Measurements from ENCODE around the gene NCAM1.

Gene NCAM1

DNA sequence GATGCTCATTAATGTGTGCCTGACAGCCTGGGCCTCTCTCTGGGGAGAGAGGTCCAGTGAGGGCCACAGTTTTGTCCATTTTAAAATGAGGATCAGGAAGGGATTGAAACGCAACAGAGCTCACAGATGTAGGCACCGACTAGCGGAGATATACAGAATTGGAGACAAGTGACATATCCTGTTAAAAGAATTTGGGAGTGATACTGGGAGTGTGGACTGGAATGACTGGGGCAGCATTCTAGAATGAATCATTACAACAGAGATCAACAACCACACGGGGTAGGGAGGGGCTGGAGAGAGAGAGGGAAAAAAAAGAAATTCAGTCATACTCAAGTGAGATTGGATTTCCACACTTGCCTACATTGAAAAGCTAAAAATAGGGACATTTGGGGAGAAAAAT is 2.5 kb upstream of the NCAM1 start:
- Histone ChIP-seq H2AFZ (ENCODE audit: low read depth, low read length, severe bottlenecking) (no peak overlapping the region), H3K27me3 (ENCODE audit: low read length) (no peaks in the 10 kb centered on the region), H3K36me3 (ENCODE audit: low read length) (no peaks in the 10 kb centered on the region), H3K4me2 (ENCODE audit: low read depth, low read length, poor library complexity, severe bottlenecking) (no peak overlapping the region), H3K27ac (ENCODE audit: low read depth, low read length) (no peak overlapping the region), H4K20me1 (ENCODE audit: low read depth, low read length) (no peaks in the 10 kb centered on the region), H3K4me3 (ENCODE audit: insufficient read depth, low read length, poor library complexity, severe bottlenecking) (no peak overlapping the region), H3K9me3 (ENCODE audit: insufficient read depth, low read length) (no peaks in the 10 kb centered on the region), H3K79me2 (ENCODE audit: insufficient read depth, low read length) (no peaks in the 10 kb centered on the region), H3K9me2 (replicated peaks; ENCODE audit: insufficient read depth, low read length) (no peaks in the 10 kb centered on the region), H3F3A (ENCODE audit: insufficient read depth) (no peaks in the 10 kb centered on the region), H3K9ac (ENCODE audit: low read length) (no peak overlapping the region)
- TF ChIP-seq EZH2phosphoT487 (conservative IDR thresholded peaks at IDR 0.05; ENCODE audit: low read length) (no peak), CTCF (IDR thresholded peaks at IDR 0.05; ENCODE audit: insufficient read depth, low read length, poor library complexity, severe bottlenecking) (no peak)

DNA sequence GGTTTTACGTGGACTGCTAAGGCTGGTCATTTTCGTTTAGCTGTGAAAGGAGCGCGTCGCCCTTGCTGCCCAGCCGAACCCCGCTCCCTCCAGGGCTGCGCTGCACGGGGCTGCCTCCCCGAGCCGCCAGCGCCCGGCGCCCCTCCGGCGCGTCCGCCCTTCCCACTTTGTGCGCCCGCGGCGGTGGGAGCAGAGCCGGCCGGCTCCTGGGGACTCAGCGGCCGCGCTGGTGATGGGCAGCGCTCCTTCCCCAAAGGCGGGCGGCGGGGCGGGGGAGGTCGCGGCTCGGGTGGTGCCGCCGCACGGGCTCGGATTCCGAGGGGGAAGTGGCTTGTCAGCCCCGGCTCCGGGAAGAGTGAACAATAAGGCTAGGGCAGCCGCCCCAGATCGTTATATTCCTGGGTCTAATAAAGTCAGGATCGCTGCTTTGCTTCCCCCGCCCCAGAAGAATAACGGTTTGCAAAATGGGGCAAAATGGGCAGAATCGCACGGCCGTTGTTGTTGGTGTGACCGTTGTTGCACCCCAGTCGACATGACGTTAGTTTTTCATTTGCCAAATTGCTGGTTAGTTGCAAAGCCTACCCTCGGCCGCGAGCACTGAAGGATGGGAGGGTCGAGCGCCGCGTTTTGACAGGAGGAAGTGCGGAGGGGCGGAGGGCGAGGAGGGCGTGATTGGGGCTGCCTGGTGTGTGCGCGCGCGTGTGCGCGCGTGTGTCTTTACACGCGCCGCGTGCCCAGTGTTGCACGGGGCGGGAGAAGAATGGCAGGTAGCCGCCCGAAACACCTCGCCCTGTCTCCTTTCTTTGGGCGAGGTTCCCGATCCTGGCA is 745 bp downstream of the NCAM1 start:
- TF ChIP-seq EZH2phosphoT487 (conservative IDR thresholded peaks at IDR 0.05; ENCODE audit: low read length) (no peak), CTCF (IDR thresholded peaks at IDR 0.05; ENCODE audit: insufficient read depth, low read length, poor library complexity, severe bottlenecking) (no peak)
- no peaks in the 10 kb centered on the region for H3K9me3 ChIP-seq (ENCODE audit: insufficient read depth, low read length)
- H3K27ac ChIP-seq (ENCODE audit: low read depth, low read length) = no peak overlapping the region
- H3K9ac ChIP-seq (ENCODE audit: low read length) = no peak overlapping the region
- H3F3A ChIP-seq (ENCODE audit: insufficient read depth) = no peaks in the 10 kb centered on the region
- no peaks in the 10 kb centered on the region for H3K9me2 ChIP-seq (replicated peaks; ENCODE audit: insufficient read depth, low read length)
- no peaks in the 10 kb centered on the region for H3K79me2 ChIP-seq (ENCODE audit: insufficient read depth, low read length)
- no peaks in the 10 kb centered on the region for H3K36me3 ChIP-seq (ENCODE audit: low read length)
- H3K27me3 ChIP-seq (ENCODE audit: low read length) = no peaks in the 10 kb centered on the region
- H4K20me1 ChIP-seq (ENCODE audit: low read depth, low read length) = no peaks in the 10 kb centered on the region
- H3K4me2 ChIP-seq (ENCODE audit: low read depth, low read length, poor library complexity, severe bottlenecking) = no peak overlapping the region
- H3K4me3 ChIP-seq (ENCODE audit: insufficient read depth, low read length, poor library complexity, severe bottlenecking) = no peak overlapping the region
- H2AFZ ChIP-seq (ENCODE audit: low read depth, low read length, severe bottlenecking) = no peak overlapping the region

GRCh38 chr11:112962579-112963367 is 1.6 kb downstream of the NCAM1 start:
- Histone ChIP-seq H3K27ac (ENCODE audit: low read depth, low read length) (no peak overlapping the region), H3K9me2 (replicated peaks; ENCODE audit: insufficient read depth, low read length) (no peaks in the 10 kb centered on the region), H3K9me3 (ENCODE audit: insufficient read depth, low read length) (no peaks in the 10 kb centered on the region), H3K79me2 (ENCODE audit: insufficient read depth, low read length) (no peaks in the 10 kb centered on the region), H3K4me2 (ENCODE audit: low read depth, low read length, poor library complexity, severe bottlenecking) (no peak overlapping the region), H3K9ac (ENCODE audit: low read length) (no peak overlapping the region), H2AFZ (ENCODE audit: low read depth, low read length, severe bottlenecking) (no peak overlapping the region), H4K20me1 (ENCODE audit: low read depth, low read length) (no peaks in the 10 kb centered on the region), H3K4me3 (ENCODE audit: insufficient read depth, low read length, poor library complexity, severe bottlenecking) (no peak overlapping the region), H3K27me3 (ENCODE audit: low read length) (no peaks in the 10 kb centered on the region), H3K36me3 (ENCODE audit: low read length) (no peaks in the 10 kb centered on the region), H3F3A (ENCODE audit: insufficient read depth) (no peaks in the 10 kb centered on the region)
- TF ChIP-seq EZH2phosphoT487 (conservative IDR thresholded peaks at IDR 0.05; ENCODE audit: low read length) = no peak
- no peak for TF ChIP-seq CTCF (IDR thresholded peaks at IDR 0.05; ENCODE audit: insufficient read depth, low read length, poor library complexity, severe bottlenecking)

Measured in SU-DHL-6 (cell line).